Naive thymus-derived CD4-positive, alpha-beta T cell (primary cell): Measurements from ENCODE around the gene NF2. TPM values are rescaled to one million over a fixed set of nuclear protein-coding genes. Genes with fewer than 3 reads are reported as not detected.
"Not testable (repeated sequence)": the region's sequence is repeated elsewhere in the genome, so short reads cannot be mapped to it uniquely, and the experiment has no call there.

Source experiments
- ATAC-seq: fragments of 150-1000 bp; cut with Tn5 transposase; 2 replicates; pipeline ENCODE4 v1.10.0; 2021; ENCODE audit warnings: mild to moderate bottlenecking, moderate library complexity
- CTCF ChIA-PET: fragments of 350-600 bp; sonication (Branson Sonifier 250); formaldehyde crosslinking; loops from one replicate; lab custom pipeline; 2021; ENCODE audit warnings: antibody characterized with exemption; lab: Charles Lee
- POLR2A ChIA-PET: fragments of 350-600 bp; sonication (Branson Sonifier 250); formaldehyde crosslinking; loops from one replicate; lab custom pipeline; 2021; ENCODE audit warnings: antibody characterized with exemption, inconsistent platforms; lab: Charles Lee
- DNase-seq, 9 donors: peaks; one replicate each; pipeline versions ENCODE4 v3.0.0 to v3.0.0-alpha.2; 2020 to 2022; ENCODE audit warnings: mixed read lengths in 1 of 9
- H3K27ac ChIP-seq: one replicate; pipeline ENCODE4 v1.7.0; 2013; ENCODE audit warnings: mild to moderate bottlenecking, low read depth, low read length, moderate library complexity
- H3K27me3 ChIP-seq, 2 donors: one replicate each; pipeline ENCODE4 v1.7.0; 2013; ENCODE audit warnings: low read length in 2 of 2, mild to moderate bottlenecking in 2 of 2, moderate library complexity in 2 of 2; ENCODE audit not compliant: control insufficient read depth in 2 of 2, insufficient read depth in 2 of 2
- H3K36me3 ChIP-seq, 3 experiments: 1 replicate in 2 of 3; 2 replicates in 1 of 3; pipeline ENCODE4 v1.7.0; 2013; ENCODE audit warnings: low read length in 3 of 3, mild to moderate bottlenecking in 3 of 3, moderate library complexity in 1 of 3; ENCODE audit not compliant: insufficient read depth in 3 of 3, control insufficient read depth in 2 of 3
- H3K4me1 ChIP-seq, 2 donors: one replicate each; pipeline ENCODE4 v1.7.0; 2013; ENCODE audit warnings: low read length in 2 of 2, mild to moderate bottlenecking in 2 of 2, moderate library complexity in 1 of 2; ENCODE audit not compliant: control insufficient read depth in 2 of 2, insufficient read depth in 2 of 2
- H3K4me3 ChIP-seq: 2 replicates; pipeline ENCODE4 v1.7.0; 2013; ENCODE audit warnings: mild to moderate bottlenecking, low read length
- H3K9me3 ChIP-seq, 3 experiments: 1 replicate in 2 of 3; 2 replicates in 1 of 3; pipeline ENCODE4 v1.7.0; 2013; ENCODE audit warnings: low read length in 3 of 3; ENCODE audit not compliant: control insufficient read depth in 2 of 3
- H3K27ac Mint-ChIP-seq, 9 donors: one replicate each; pipeline ENCODE4 v1.8.0; 2020 to 2022; ENCODE audit warnings: mixed read lengths in 9 of 9, mild to moderate bottlenecking in 8 of 9, moderate library complexity in 5 of 9, inconsistent platforms in 2 of 9
- H3K27me3 Mint-ChIP-seq, 5 donors: one replicate each; pipeline ENCODE4 v1.8.0; 2021 to 2022; ENCODE audit warnings: mixed read lengths in 5 of 5, mild to moderate bottlenecking in 1 of 5
- H3K36me3 Mint-ChIP-seq, 5 donors: one replicate each; pipeline ENCODE4 v1.8.0; 2020 to 2022; ENCODE audit warnings: mixed read lengths in 5 of 5, mild to moderate bottlenecking in 3 of 5, inconsistent platforms in 1 of 5
- H3K4me1 Mint-ChIP-seq, 7 donors: one replicate each; pipeline ENCODE4 v1.8.0; 2020 to 2022; ENCODE audit warnings: mixed read lengths in 7 of 7, mild to moderate bottlenecking in 3 of 7, inconsistent platforms in 1 of 7
- H3K4me3 Mint-ChIP-seq, 10 donors: one replicate each; pipeline ENCODE4 v1.8.0; 2020 to 2022; ENCODE audit warnings: mild to moderate bottlenecking in 10 of 10, mixed read lengths in 10 of 10, moderate library complexity in 6 of 10, inconsistent platforms in 2 of 10
- H3K9me3 Mint-ChIP-seq, 11 donors: one replicate each; pipeline ENCODE4 v1.8.0; 2020 to 2022; ENCODE audit warnings: mixed read lengths in 11 of 11, mild to moderate bottlenecking in 4 of 11, inconsistent platforms in 1 of 11, moderate library complexity in 1 of 11
- intact Hi-C, 2 donors: fragments of 100-400 bp; cut with micrococcal nuclease; formaldehyde crosslinking; loops; one replicate each; pipeline ENCODE4 v1.15.1; 2023
- polyA plus RNA-seq, 2 donors: library from polyadenylated mRNA; unstranded; fragments of 300-500 nt; fragmentation: Illumina TruSeq; gene quantifications; one replicate each; pipeline ENCODE4 v1.2.3, GENCODE V29; 2021
- total RNA-seq, 6 experiments: library from RNA in 5 of 6; stranded (reverse) in 5 of 6; gene quantifications; 1 replicate in 5 of 6; 2 replicates in 1 of 6; pipeline ENCODE4 v1.2.3 and lab custom pipeline; 2021 to 2026

Gene NF2
- total and polyA plus RNA-seq, 7 experiments from 2014 or later, result 15.6 to 56.3 (median 27.6) TPM

DNA sequence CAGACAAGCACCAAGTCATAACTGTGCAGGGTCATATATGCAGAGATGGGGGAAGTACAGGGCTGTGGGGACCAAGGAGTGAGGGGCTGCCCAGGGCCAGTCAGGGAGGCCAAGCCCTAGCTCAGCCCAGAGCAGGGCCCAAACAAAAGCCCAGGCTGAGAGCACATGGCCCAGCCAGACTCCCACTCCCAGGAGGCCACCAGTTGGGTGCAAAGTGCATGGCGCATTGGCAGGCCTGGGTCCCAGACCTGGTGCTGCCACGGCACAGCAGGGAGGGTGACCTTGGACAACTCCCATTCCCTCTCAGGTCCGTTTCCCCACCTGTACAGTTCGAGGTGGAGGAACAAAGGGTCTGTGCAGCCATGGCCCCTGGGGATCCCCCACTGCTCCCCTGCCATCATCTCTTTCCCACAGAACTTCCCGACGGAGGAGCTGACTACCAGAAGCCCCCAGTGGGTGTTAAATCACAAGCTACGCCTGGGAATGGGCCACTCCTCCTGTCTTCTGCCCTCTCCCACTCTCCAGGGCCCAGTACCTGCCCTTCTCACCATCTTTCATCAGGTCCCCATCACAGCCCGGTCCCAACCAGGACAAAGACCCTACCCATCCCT is 23.1 kb upstream of the NF2 start:
- CTCF ChIA-PET, result interaction anchor here (0.6 to 0.7 kb wide), 2 partner anchors 9 to 772 kb away, joined by 3 to 5 read pairs; no protein-coding TSS in a partner anchor
- ATAC-seq (no peak), DNase-seq (peak in 1 of 9 donors; percentile 26)
- peak overlapping the region; percentile 75 for H3K4me3 ChIP-seq
- H3K4me1 ChIP-seq, result peaks cover 0 to 10% of the 10 kb centered on the region in 2 donors
- peak overlapping the region; percentile 69 for H3K27ac ChIP-seq
- Mint-ChIP-seq H3K27ac (peak overlapping the region; percentile 78 to 95 (median 91)), H3K4me3 (peak overlapping the region; percentile 88 to 96 (median 93)), H3K27me3 (no peaks in the 10 kb centered on the region), H3K36me3 (peaks cover 0 to 1% (median 0%) of the 10 kb centered on the region in 5 donors), H3K9me3 (peaks cover 0 to 4% (median 0%) of the 10 kb centered on the region in 11 donors), H3K4me1 (peaks cover 11 to 20% (median 16%) of the 10 kb centered on the region in 7 donors)
- POLR2A ChIA-PET, result interaction anchor here (0.6 to 1.7 kb wide), 4 partner anchors 12 to 26 kb away, joined by 3 to 15 read pairs (median 4); partner anchors contain the start of gene THOC5
- intact Hi-C loops, result loop anchor here (5.0 to 10.0 kb wide), 2 partner anchors 183 to 316 kb away; partner anchors contain the start of genes EWSR1 (in 1 of the 2) and RHBDD3 (in 1 of the 2)
- no peaks in the 10 kb centered on the region for H3K36me3 ChIP-seq
- H3K27me3 ChIP-seq, result no peaks in the 10 kb centered on the region
- no peaks in the 10 kb centered on the region for H3K9me3 ChIP-seq

DNA sequence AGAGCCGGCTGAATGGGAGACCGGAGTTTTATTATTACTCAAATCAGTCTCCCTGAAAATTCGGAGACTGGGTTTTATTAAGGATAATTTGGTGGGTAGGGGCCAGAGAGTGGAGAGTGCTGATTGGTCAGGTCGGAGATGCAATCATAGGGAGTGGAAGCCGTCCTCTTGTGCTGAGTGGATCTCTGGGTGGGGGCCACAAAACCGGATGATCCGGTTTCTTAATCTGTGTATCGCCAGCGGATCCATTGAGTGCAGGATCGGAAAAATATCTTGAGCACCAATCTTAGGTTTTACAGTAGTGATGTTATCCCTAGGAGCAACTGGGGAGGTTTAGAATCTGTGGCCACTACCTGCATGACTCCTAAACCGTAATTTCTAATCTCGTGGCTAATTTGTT is 21.6 kb upstream of the NF2 start:
- H3K27me3 ChIP-seq, result no peaks in the 10 kb centered on the region
- POLR2A ChIA-PET, result no interaction called here
- H3K27ac ChIP-seq, result peak overlapping the region; percentile 69
- Mint-ChIP-seq H3K9me3 (peaks cover 0 to 4% (median 0%) of the 10 kb centered on the region in 11 donors), H3K27me3 (no peaks in the 10 kb centered on the region), H3K4me1 (peaks cover 11 to 20% (median 16%) of the 10 kb centered on the region in 7 donors), H3K27ac (peak overlapping the region in 8 of 9 donors; percentile 46 to 93 (median 87)), H3K4me3 (peak overlapping the region; percentile 63 to 96 (median 93)), H3K36me3 (peaks cover 0 to 1% (median 0%) of the 10 kb centered on the region in 5 donors)
- H3K9me3 ChIP-seq, result no peaks in the 10 kb centered on the region
- CTCF ChIA-PET, result no interaction called here
- DNase-seq, result no peak
- peaks cover 0 to 10% of the 10 kb centered on the region in 2 donors for H3K4me1 ChIP-seq
- no peaks in the 10 kb centered on the region for H3K36me3 ChIP-seq
- H3K4me3 ChIP-seq, result peak overlapping the region; percentile 75
- intact Hi-C loops, result loop anchor here (1.0 to 10.0 kb wide), 6 partner anchors 22 to 317 kb away; partner anchors contain the start of genes NF2 (in 2 of the 2), THOC5 (in 2 of the 2), EWSR1 (in 1 of the 2) and RHBDD3 (in 1 of the 2)
- no peak for ATAC-seq

DNA sequence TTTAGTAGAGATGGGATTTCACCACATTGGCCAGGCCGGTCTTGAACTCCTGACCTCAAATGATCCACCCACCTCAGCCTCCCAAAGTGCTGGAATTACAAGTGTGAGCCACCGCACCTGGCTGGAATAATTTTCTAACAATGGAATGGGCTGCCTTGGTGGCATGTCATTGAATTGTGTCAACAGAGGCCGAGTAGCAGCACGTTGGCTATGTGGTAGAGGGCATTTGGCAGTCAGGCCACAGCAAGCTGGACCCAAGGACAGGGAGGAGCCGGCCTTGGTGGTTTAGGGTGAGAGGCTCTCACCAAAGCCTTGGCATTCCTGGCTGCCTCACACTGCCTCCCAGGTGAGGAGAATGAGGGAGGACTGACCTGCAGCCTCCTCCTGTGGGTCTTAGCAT is 18.5 kb upstream of the NF2 start:
- Mint-ChIP-seq H3K36me3 (peaks cover 0 to 1% (median 0%) of the 10 kb centered on the region in 5 donors), H3K4me1 (peaks cover 8 to 20% (median 14%) of the 10 kb centered on the region in 7 donors), H3K27ac (no peak overlapping the region), H3K9me3 (peaks cover 0 to 4% (median 0%) of the 10 kb centered on the region in 11 donors), H3K4me3 (no peak overlapping the region), H3K27me3 (no peaks in the 10 kb centered on the region)
- intact Hi-C loops, result loop anchor here (5.0 to 10.0 kb wide), 2 partner anchors 188 to 320 kb away; partner anchors contain the start of genes EWSR1 (in 1 of the 2) and RHBDD3 (in 1 of the 2)
- CTCF ChIA-PET, result no interaction called here
- Histone ChIP-seq H3K36me3 (no peaks in the 10 kb centered on the region), H3K4me3 (no peak overlapping the region), H3K27ac (no peak overlapping the region), H3K27me3 (no peaks in the 10 kb centered on the region), H3K4me1 (peaks cover 0 to 10% of the 10 kb centered on the region in 2 donors), H3K9me3 (no peaks in the 10 kb centered on the region)
- DNase-seq (no peak), ATAC-seq (no peak)
- POLR2A ChIA-PET, result no interaction called here

DNA sequence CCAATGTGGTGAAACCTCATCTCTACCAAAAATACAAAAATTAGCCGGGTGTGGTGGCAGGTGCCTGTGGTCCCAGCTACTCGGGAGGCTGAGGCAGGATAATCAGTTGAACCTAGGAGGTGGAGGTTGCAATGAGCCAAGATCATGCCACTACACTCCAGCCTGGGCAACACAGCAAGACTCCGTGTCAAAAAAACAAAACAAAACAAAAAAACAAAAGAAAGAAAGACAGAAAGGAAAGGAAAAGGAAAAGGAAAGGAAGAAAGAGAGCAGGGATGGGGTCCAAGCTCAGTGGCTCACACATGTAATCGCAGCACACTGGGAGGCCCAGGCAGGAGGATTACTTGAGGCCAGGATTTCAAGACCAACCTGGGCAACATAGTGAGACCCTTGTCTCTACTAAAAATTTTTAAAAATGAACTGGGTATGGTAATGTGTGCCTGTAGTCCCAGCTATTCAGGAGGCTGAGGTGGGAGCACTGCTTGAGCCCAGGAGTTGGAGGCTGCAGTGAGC is 17.2 kb upstream of the NF2 start:
- H3K27ac ChIP-seq, H3K27me3 ChIP-seq, DNase-seq, H3K27me3 Mint-ChIP-seq, H3K9me3 ChIP-seq, H3K36me3 ChIP-seq, H3K4me3 Mint-ChIP-seq, H3K36me3 Mint-ChIP-seq, H3K9me3 Mint-ChIP-seq, H3K4me3 ChIP-seq, ATAC-seq: not testable (repeated sequence)
- Mint-ChIP-seq H3K4me1 (peaks cover 8 to 18% (median 17%) of the 10 kb centered on the region in 7 donors), H3K27ac (peak overlapping the region in 2 of 9 donors; percentile 11 to 64)
- ChIA-PET POLR2A (interaction anchor here (0.6 to 1.5 kb wide), 2 partner anchors 10 to 18 kb away, joined by 3 to 4 read pairs; no protein-coding TSS in a partner anchor), CTCF (interaction anchor here (0.7 to 1.9 kb wide), 2 partner anchors 8 to 50 kb away, joined by 3 to 5 read pairs; no protein-coding TSS in a partner anchor)
- H3K4me1 ChIP-seq, result peaks cover 8 to 12% of the 10 kb centered on the region in 2 donors
- intact Hi-C loops, result loop anchor here in 1 of 2 donors (10.0 kb wide), 1 partner anchor 321 kb away; the partner anchor contains the start of genes EWSR1 and RHBDD3

DNA sequence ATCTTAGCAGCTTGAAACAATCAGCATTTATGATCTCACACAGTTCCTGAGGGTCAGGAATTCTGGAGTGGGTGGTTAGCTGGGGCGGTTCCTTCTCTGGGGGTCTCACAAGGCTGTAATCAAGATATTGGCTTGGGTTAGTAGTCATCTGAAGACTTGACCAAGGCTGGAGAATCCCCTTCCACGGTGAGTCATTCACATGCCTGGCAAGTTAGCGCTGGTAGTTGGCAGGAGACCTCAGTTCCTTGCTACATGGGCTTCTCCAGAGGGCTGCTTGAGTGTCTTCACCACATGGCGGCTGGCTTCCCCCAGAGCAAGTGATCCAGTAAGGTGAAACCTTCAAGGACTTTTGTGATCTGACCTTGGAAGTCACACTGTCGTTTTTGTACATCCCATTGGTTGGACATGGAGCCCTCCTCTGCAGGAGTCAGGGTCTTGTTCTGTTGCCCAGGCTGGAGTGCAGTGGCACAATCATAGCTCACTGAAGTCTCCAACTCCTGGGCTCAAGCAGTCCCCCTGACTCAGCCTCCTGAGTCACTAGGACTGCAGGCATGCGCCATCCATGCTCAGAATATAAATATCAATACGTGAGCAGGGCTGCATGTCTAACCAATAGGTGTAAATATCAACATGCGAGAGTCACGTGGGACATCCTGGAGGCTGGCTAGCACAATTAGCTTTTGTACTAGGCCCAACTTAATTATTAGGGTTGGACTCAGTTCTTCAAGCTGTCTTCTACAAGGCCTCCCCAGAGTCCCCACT is 15.3 kb upstream of the NF2 start:
- DNase-seq (no peak), ATAC-seq (no peak)
- H3K27ac Mint-ChIP-seq, result peak overlapping the region in 5 of 9 donors; percentile 25 to 86 (median 71)
- Histone ChIP-seq H3K36me3 (no peaks in the 10 kb centered on the region), H3K4me3 (no peak overlapping the region), H3K27me3 (no peaks in the 10 kb centered on the region), H3K9me3 (no peaks in the 10 kb centered on the region), H3K4me1 (peaks cover 6 to 8% of the 10 kb centered on the region in 2 donors), H3K27ac (no peak overlapping the region)
- no peaks in the 10 kb centered on the region for H3K9me3 Mint-ChIP-seq
- POLR2A ChIA-PET, result interaction anchor here (0.6 to 1.0 kb wide), 2 partner anchors 9 to 25 kb away, joined by 3 to 6 read pairs; no protein-coding TSS in a partner anchor
- no peak overlapping the region for H3K4me3 Mint-ChIP-seq
- intact Hi-C loops, result loop anchor here in 1 of 2 donors (10.0 kb wide), 1 partner anchor 323 kb away; the partner anchor contains the start of genes EWSR1 and RHBDD3
- CTCF ChIA-PET, result interaction anchor here (0.8 to 1.9 kb wide), 5 partner anchors 16 to 745 kb away, joined by 3 to 5 read pairs (median 4); no protein-coding TSS in a partner anchor
- peaks cover 4 to 11% (median 10%) of the 10 kb centered on the region in 7 donors for H3K4me1 Mint-ChIP-seq
- no peaks in the 10 kb centered on the region for H3K27me3 Mint-ChIP-seq
- H3K36me3 Mint-ChIP-seq, result no peaks in the 10 kb centered on the region

DNA sequence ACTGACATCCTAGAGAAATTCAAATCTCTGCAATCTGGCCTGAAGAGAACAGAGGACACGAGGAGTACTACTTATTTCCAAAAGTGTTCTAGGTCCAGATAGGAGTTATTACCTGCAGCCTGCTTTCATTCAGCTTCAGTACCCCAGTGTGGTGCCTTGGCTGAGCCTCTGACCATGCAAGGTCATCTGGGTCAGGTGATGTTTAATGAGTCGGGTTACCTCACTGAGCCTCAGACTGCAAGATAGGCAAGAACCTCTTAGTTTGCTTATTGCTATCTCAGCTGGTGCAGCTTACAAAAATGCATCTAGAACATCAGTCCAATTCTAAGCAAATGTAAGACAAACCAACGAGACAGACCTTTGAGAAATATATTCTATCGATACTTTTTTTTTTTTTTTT is 9.5 kb upstream of the NF2 start:
- peaks cover 4 to 15% (median 10%) of the 10 kb centered on the region in 7 donors for H3K4me1 Mint-ChIP-seq
- DNase-seq (no peak), ATAC-seq (no peak)
- peak overlapping the region in 1 of 9 donors; percentile 26 for H3K27ac Mint-ChIP-seq
- ChIA-PET CTCF (interaction anchor here (0.7 kb wide), 1 partner anchor 351 kb away, joined by 3 read pairs; no protein-coding TSS in a partner anchor), POLR2A (interaction anchor here (0.6 to 1.1 kb wide), 3 partner anchors 10 to 197 kb away, joined by 3 to 4 read pairs (median 4); no protein-coding TSS in a partner anchor)
- H3K9me3 ChIP-seq, result no peaks in the 10 kb centered on the region
- peaks cover 0 to 4% (median 0%) of the 10 kb centered on the region in 11 donors for H3K9me3 Mint-ChIP-seq
- intact Hi-C loops, result no loop called here
- no peaks in the 10 kb centered on the region for H3K36me3 Mint-ChIP-seq
- H3K36me3 ChIP-seq, result no peaks in the 10 kb centered on the region
- no peak overlapping the region for H3K4me3 Mint-ChIP-seq
- H3K27me3 Mint-ChIP-seq, result no peaks in the 10 kb centered on the region
- H3K4me1 ChIP-seq, result peaks cover 6 to 8% of the 10 kb centered on the region in 2 donors
- no peak overlapping the region for H3K27ac ChIP-seq
- H3K27me3 ChIP-seq, result no peaks in the 10 kb centered on the region
- H3K4me3 ChIP-seq, result no peak overlapping the region
